ENCODE data around the gene ASIC4.

The ASIC4 gene

GRCh38 chr2:219565130-219566080 is 51.1 kb downstream of the ASIC4 start:
- DNase-seq (ENCODE audit: low read depth in 2 of 3, low spot score in 2 of 3): no peak

- no peak for DNase-seq (ENCODE audit: low read depth in 2 of 3, low spot score in 2 of 3)
Observed at GRCh38 chr2:219566640-219567039, 52.4 kb downstream of the ASIC4 start.

- no peak for DNase-seq (ENCODE audit: low read depth in 2 of 3, low spot score in 2 of 3)
Observed at GRCh38 chr2:219567131-219567530, 52.8 kb downstream of the ASIC4 start.

GRCh38 chr2:219567791-219568361 is 53.6 kb downstream of the ASIC4 start:
- DNase-seq (ENCODE audit: low read depth in 2 of 3, low spot score in 2 of 3): no peak

- DNase-seq (ENCODE audit: low read depth in 2 of 3, low spot score in 2 of 3): no peak
Observed at GRCh38 chr2:219569041-219569440, 54.8 kb downstream of the ASIC4 start.

- no peak for DNase-seq (ENCODE audit: low read depth in 2 of 3, low spot score in 2 of 3)
Observed at GRCh38 chr2:219569635-219570034, 55.4 kb downstream of the ASIC4 start.

- no peak for DNase-seq (ENCODE audit: low read depth in 2 of 3, low spot score in 2 of 3)
Observed at GRCh38 chr2:219570194-219570923, 56.1 kb downstream of the ASIC4 start.

- no peak for DNase-seq (ENCODE audit: low read depth in 2 of 3, low spot score in 2 of 3)
Observed at GRCh38 chr2:219570924-219571310, 56.6 kb downstream of the ASIC4 start.

- no peak for DNase-seq (ENCODE audit: low read depth in 2 of 3, low spot score in 2 of 3)
Observed at GRCh38 chr2:219571311-219572236, 57.3 kb downstream of the ASIC4 start, which contains the start of gene OBSL1. Gene OBSL1 (minus strand): TSS chr2:219571539. CDS start chr2:219571232, 307 bp downstream.

- DNase-seq (ENCODE audit: low read depth in 2 of 3, low spot score in 2 of 3): no peak
Observed at GRCh38 chr2:219572237-219573001, 58.1 kb downstream of the ASIC4 start, which contains the start of gene INHA. Gene INHA (plus strand): TSS chr2:219572310. CDS start chr2:219572375, 65 bp downstream.

- DNase-seq (ENCODE audit: low read depth in 2 of 3, low spot score in 2 of 3): no peak
Observed at GRCh38 chr2:219573166-219573565, 58.9 kb downstream of the ASIC4 start.

GRCh38 chr2:219574484-219575311 is 60.4 kb downstream of the ASIC4 start:
- no peak for DNase-seq (ENCODE audit: low read depth in 2 of 3, low spot score in 2 of 3)

- no peak for DNase-seq (ENCODE audit: low read depth in 2 of 3, low spot score in 2 of 3)
Observed at GRCh38 chr2:219575566-219576504, 61.6 kb downstream of the ASIC4 start.

- no peak for DNase-seq (ENCODE audit: low read depth in 2 of 3, low spot score in 2 of 3)
Observed at GRCh38 chr2:219576505-219577388, 62.5 kb downstream of the ASIC4 start.

- DNase-seq (ENCODE audit: low read depth in 2 of 3, low spot score in 2 of 3): no peak
Observed at GRCh38 chr2:219578811-219579613, 64.7 kb downstream of the ASIC4 start.

- no peak for DNase-seq (ENCODE audit: low read depth in 2 of 3, low spot score in 2 of 3)
Observed at GRCh38 chr2:219581346-219581745, 67.1 kb downstream of the ASIC4 start.
